NCI-H1694 treated with DMSO at 0.1 percent for 48 hours (cell line): ENCODE results near the gene SIPA1L3.
"Not testable (repeated sequence)": the region's sequence is repeated elsewhere in the genome, so short reads cannot be mapped to it uniquely, and the experiment has no call there.

Experiments
- DNase-seq: peaks from one replicate; lab custom pipeline; 2025; lab: John Stamatoyannopoulos, UW

Gene SIPA1L3

DNA sequence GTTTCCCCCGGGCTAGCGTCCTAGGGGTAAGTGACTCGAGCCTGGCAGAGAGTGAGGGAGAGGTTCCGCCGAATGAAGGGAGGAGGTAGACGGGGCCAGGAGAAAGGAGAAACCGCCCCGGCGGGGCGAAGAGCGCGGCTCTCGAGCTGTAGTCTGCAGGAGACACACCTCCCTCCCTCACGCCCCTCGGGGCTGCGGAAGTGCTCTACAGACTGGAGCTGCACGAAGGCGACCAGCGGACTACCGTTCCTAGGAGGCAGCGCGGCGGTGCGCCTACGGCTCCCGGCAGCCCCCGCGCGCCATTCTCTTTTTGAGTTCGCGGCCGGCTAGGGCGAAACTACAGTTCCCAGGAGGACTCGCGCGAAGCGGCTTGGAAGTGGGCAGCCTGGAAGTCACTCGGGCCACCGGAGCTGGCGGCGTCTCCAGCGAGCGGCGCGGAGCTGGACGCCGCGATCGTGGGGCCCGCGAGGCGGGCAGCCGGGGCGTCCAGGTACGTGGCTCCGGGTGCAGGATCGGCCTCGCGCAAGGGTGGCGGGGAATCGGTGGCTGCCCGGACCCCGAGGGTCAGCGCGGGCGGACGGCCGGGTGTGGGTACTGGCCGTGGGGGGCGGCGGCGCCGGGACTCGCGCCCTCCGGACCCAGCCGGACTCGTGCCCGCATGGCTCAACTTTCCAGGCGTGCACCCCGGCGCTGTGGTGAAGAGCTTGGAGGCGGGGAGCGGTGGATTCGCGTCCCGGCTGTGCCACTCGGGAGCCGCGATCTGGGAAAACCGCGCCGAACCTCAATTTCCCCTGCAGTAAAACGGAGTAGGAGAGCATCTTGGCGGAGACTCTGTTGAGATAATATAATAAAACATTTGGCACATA, at the start of gene SIPA1L3:
SIPA1L3 (plus strand) TSS at position 340 of the 866 bp plus-strand sequence. CDS start 174,358 bp downstream, outside the sequence.
- DNase-seq = peak; percentile 94

GRCh38 chr19:37864501-37864900, 42.5 kb upstream of the SIPA1L3 start:
- no peak for DNase-seq

DNA sequence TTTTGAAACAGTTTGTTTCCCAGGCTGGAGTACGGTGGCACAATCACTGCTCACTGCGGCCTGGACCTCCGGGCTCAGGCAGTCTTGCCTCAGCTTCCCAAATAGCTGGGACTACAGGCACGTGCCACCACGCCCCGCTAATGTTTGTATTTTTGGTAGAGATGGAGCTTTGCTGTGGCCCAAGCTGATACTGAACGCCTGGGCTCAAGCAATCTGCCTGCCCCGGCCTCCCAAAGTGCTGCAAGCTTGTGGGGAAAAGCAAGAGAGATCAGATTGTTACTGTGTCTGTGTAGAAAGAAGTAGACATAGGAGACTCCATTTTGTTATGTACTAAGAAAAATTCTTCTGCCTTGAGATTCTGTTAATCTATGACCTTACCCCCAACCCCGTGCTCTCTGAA, 41.1 kb upstream of the SIPA1L3 start:
- not testable (repeated sequence) for DNase-seq

DNA sequence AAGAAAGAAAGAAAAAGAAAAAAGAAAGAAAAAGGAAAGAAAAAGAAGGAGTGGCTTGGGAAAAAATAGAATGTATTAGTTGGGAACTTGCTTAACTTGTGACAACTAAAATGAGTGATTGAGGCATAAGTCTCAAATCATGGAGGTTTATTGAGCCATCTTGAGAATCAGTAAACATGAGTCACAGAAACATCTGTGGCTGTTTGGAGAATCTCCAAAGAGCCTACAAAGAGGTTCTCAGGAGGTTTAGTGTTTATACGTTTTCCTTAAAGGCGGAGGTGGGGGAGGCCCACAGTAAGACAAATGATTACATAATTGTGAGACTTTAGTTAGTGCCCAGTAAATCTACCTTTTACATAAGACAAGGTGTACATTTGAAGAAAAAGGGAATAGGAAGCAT, 39.2 kb upstream of the SIPA1L3 start:
- no peak for DNase-seq

DNA sequence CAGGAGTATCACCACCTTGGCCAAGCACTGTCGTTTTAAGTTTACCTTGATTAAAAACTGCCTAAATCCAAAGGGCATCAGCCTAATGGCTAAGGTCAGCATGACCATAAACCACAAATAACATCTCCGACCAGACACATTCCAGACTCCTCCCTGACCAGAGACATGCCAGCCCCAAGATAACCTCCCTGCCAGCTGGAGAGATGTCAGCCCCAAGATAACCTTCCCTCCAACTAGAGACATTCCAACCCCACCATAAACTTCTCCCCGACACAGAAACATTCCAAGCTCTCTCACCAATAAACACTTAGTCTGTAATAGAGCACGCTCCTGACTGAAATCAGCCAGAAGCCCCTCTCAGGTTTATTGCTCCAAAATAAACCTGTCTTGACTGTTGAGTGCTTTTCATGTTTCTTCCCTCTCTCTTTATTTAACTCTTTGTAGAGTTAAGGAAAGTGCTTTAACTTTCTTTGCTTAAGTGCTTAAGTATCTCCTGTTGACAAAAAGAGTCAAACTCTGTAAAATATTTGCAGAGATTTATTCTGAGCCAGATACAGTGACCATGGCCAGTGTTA, 37.2 kb upstream of the SIPA1L3 start:
- no peak for DNase-seq

DNA sequence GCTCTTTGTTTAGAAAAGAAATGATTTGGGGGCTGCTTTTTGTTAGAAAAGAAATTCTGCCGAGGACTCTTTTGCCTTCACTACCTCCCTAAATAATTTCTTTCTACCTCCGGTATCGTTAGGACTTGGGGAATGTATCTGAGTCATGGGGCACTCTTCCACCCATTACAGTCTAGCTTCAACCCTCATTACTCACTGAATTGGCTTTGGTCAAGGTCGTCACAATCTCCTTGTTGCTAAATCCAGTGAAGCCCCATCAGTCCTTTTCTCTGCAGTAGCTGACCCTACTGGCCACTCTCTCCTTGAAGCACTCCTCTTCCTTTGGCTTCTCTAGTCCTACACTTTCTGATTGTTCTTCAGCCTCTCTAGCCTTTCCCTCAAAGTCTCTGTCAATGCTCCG, 34.6 kb upstream of the SIPA1L3 start:
- no peak for DNase-seq

GRCh38 chr19:37874784-37875183, 32.2 kb upstream of the SIPA1L3 start:
- no peak for DNase-seq

- DNase-seq = no peak
These were observed 31.0 kb upstream of the SIPA1L3 start for GRCh38 chr19:37876032-37876431.

DNA sequence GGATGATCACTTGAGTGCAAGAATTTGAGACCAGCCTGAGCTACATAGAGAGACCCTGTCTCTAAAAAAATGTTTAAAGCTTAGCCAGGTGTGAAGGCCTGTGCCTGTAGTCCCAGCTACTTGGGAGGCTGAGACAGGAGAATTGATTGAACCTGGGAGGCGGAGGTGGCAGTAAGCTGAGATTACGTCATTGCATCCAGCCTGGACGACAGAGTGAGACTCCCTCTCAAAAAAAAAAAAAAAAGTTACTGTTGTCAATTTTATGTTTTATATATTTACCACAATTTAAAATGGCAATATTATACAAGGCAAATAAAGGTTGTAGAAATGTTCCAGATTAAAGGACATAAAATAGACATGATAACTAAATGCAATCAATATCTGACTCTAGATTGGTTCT, 29.9 kb upstream of the SIPA1L3 start:
- no peak for DNase-seq

DNA sequence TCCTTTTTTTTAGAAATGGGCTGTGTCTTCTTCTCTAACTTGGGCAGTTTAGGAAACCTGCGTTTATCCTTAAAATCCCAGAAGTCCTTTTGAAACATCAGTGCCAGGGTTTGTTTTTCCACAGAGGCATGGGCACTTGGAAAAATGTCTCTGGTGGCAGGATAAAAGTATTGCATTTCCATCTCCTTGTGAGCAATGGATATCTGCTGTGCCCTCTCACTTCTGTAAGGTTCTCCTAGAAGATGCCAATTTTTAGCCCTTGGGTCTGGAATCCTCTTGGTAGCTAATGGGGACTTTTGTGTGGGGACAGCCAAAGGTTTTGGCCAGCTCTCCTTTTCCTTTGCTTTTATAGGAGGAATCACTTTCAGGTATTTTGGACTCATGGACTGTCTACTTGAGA, 21.6 kb upstream of the SIPA1L3 start:
- no peak for DNase-seq

GRCh38 chr19:37886571-37886970, 20.4 kb upstream of the SIPA1L3 start:
- no peak for DNase-seq

GRCh38 chr19:37893845-37894575, 13.0 kb upstream of the SIPA1L3 start:
- DNase-seq = no peak

DNA sequence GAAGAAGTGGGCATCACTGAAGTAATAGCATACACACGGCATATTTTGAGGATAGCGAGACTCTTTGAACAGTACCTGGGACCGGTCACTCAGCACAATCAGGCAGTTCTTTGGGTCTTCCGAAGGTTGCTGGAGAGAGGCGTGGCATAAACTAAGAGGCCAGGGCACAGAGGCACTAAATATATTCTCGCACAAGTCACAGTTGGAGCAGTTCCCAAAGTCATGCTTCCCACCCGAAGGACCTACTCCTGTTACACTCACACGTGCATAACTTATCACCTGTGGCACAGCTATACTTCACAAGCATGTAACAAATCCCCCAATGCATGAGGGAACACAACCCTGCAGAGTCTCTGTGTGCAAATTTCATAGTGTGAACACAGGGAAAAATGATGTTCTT, 10.8 kb upstream of the SIPA1L3 start:
- DNase-seq = no peak

DNA sequence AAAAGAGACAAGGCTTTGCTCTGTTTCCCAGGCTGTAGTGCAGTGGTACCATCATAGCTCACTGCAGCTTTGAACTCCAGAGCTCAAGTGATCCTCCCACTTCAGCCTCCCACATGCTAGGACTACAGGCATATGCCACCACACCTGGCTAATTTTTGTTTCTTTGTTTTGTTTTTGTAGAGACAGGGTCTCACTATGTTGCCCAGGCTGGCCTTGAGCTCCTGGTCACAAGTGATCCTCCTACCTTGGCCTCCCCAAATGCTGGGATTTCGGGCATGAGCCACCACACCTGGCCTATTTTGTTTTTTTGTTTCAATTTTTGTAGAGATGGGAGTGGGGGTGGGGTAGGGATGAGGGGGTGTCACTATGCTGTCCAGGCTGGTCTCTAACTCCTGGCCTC, 7.6 kb upstream of the SIPA1L3 start:
- DNase-seq = no peak

- DNase-seq = no peak
These were observed 7.0 kb upstream of the SIPA1L3 start for GRCh38 chr19:37899966-37900365.

DNA sequence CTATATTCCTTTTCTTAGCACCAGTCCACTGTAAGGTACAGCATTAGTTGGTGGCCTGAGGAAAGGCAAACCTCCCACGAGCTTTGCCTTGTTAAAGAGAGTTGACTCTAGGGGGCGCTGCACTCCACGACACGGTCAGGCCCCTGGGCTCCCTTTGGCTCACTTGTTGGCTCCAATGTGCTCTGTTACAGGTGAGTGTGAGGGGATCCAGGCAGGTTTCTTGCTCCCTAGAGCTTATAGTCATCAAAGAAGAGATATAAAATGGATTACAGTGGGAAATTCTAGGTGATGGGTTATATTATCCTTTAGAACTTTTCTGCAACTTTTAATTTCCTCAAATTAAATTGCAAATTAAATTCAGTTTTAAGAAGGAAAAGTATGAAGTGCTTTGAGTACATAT, 4.3 kb upstream of the SIPA1L3 start:
- DNase-seq = peak; percentile 83

GRCh38 chr19:37903096-37903495, 3.9 kb upstream of the SIPA1L3 start:
- DNase-seq = no peak

- DNase-seq = peak; percentile 62
These were observed 801 bp upstream of the SIPA1L3 start, which contains the start of gene WDR87 for GRCh38 chr19:37905946-37906868. WDR87 (minus strand) TSS chr19:37906594; CDS start chr19:37898239, 8,355 bp downstream.

- no peak for DNase-seq
These were observed 887 bp downstream of the SIPA1L3 start for GRCh38 chr19:37907735-37908455.

DNA sequence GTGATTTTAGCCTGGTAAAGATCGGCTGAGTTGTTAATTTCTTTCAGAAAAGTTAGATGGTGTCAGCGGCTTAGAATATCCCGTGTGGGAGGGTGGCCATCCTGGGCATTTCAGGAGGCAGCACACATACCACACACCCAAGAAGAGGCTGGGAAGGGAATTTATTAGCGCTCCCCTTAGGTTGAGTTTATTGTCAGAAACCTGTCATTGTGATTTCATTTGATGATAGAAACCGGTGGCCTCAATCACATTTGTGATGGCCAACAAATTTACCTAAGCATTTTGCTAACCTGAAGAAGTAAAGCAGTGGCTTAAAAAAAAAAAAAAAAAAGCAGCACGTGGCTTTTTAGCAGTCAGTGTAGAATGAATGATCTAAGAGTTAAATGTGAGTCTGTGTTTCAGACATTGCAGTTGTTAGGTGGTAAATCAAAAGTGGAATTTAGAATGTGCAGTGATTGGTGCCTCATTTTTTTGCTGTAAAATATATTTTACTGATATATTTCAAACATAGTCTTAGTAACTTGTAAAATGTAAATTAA, 2.7 kb downstream of the SIPA1L3 start:
- DNase-seq = no peak

GRCh38 chr19:37914908-37915307, 7.9 kb downstream of the SIPA1L3 start:
- no peak for DNase-seq
